ENCODE results near the gene PCDHA11. TPM values are rescaled to one million over a fixed set of nuclear protein-coding genes. Genes with fewer than 3 reads are reported as not detected.

PCDHA11 gene
- total and polyA plus RNA-seq, 2 donors (not counting 3 experiments of a cell fraction or from before 2014, with no cell fraction given) = not detected

DNA sequence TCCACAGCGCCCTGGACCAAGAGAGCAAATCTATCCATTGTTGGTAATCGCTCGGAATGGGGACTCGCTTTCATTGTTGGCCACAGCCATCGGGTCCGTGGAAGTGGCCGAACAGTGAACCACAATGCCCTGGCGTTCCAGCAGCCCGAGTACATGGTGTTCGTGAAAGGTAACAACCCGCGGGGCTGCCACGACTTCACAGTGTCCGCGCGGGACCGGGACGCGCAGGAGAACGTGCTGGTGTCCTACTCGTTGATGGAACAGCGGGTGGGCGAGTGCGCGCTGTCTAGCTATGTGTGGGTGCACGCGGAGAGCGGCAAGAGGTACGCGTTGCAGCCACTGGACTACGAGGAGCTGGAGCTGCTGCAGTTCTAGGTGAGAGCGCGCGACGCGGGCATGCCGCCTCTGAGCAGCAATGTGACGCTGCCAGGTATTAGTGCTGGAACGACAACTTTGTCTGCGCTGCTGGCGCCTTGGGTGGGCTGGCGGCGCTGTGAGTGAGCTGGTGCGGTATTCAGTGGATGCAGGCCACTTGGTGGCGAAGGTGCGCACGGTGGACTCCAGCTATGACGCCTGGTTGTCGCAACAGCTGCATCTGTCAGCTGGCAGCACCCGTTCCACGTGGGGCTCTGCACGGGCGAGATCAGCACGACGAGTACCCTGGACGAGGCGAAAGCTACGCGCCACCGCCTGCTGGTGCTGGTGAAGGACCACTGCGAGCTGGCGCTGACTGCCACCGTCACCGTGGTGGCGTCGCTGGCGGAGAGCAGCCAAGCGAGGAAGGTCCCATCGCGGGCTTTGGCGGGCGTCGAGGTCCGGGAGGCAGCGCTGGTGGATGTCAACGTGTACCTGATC is 6.1 kb upstream of the PCDHA11 start:
- FAIRE-seq = no peak

More for the DNA sequence above, 6.1 kb upstream of the PCDHA11 start:
- DNase-seq (ENCODE audit: low read depth, low spot score) = no peak
- no peaks in the 10 kb centered on the region for H3K27me3 ChIP-seq (ENCODE audit: control insufficient read depth in 2 of 2, insufficient read depth in 2 of 2, low read length in 2 of 2)
- H3K9me3 ChIP-seq (replicated peaks; ENCODE audit: control insufficient read depth, insufficient read depth, low read length) = no peaks in the 10 kb centered on the region
- no peak overlapping the region for H3K4me2 ChIP-seq (ENCODE audit: insufficient read depth, low read length)
- TF ChIP-seq JUN (IDR thresholded peaks at IDR 0.05; ENCODE audit: borderline replicate concordance, insufficient read depth, insufficient read length, low read depth) = no peak
- TF ChIP-seq EZH2 (IDR thresholded peaks at IDR 0.05; ENCODE audit: borderline replicate concordance, low read depth, low read length, severe bottlenecking) = no peak
- TF ChIP-seq, protein P1, sequence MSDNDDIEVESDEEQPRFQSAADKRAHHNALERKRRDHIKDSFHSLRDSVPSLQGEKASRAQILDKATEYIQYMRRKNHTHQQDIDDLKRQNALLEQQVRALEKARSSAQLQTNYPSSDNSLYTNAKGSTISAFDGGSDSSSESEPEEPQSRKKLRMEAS (IDR thresholded peaks at IDR 0.05; ENCODE audit: insufficient read depth, insufficient read length) = no peak
- no peak for TF ChIP-seq MYC (IDR thresholded peaks at IDR 0.05; ENCODE audit: low read depth, low read length)
- no peak for TF ChIP-seq POLR2AphosphoS5 (IDR thresholded peaks at IDR 0.05; ENCODE audit: insufficient read depth, low read depth, low read length)
- TF ChIP-seq GATA2 (IDR thresholded peaks at IDR 0.05; ENCODE audit: insufficient read depth, insufficient read length, low read depth, low read length) = no peak
- TF ChIP-seq FOS (IDR thresholded peaks at IDR 0.05; ENCODE audit: borderline replicate concordance, insufficient read depth, low read length) = no peak
- TF ChIP-seq, protein P2, sequence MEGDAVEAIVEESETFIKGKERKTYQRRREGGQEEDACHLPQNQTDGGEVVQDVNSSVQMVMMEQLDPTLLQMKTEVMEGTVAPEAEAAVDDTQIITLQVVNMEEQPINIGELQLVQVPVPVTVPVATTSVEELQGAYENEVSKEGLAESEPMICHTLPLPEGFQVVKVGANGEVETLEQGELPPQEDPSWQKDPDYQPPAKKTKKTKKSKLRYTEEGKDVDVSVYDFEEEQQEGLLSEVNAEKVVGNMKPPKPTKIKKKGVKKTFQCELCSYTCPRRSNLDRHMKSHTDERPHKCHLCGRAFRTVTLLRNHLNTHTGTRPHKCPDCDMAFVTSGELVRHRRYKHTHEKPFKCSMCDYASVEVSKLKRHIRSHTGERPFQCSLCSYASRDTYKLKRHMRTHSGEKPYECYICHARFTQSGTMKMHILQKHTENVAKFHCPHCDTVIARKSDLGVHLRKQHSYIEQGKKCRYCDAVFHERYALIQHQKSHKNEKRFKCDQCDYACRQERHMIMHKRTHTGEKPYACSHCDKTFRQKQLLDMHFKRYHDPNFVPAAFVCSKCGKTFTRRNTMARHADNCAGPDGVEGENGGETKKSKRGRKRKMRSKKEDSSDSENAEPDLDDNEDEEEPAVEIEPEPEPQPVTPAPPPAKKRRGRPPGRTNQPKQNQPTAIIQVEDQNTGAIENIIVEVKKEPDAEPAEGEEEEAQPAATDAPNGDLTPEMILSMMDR (IDR thresholded peaks at IDR 0.05; ENCODE audit: extremely low read depth in 1 of 2, insufficient read depth in 1 of 2, low read depth in 1 of 2, low read length in 2 of 2) = no peak
- no peak for TF ChIP-seq POLR2A (IDR thresholded peaks at IDR 0.05; ENCODE audit: low read depth, low read length)
- H3K9me1 ChIP-seq (replicated peaks; ENCODE audit: control insufficient read depth, extremely low read depth, insufficient read depth, low read length) = no peaks in the 10 kb centered on the region
- CTCF ChIA-PET = no interaction called here
- POLR2A ChIA-PET = no interaction called here
- no peak overlapping the region for H3K9ac ChIP-seq (replicated peaks; ENCODE audit: extremely low read depth, insufficient read depth, low read length)
- no peaks in the 10 kb centered on the region for H4K20me1 ChIP-seq (replicated peaks; ENCODE audit: control insufficient read depth, extremely low read depth, insufficient read depth, low read length)
- no peak overlapping the region for H3K27ac ChIP-seq (ENCODE audit: insufficient read depth, low read depth, low read length)
- no peak overlapping the region for H3K4me3 ChIP-seq (replicated peaks in 1 of 3; ENCODE audit: insufficient read depth in 1 of 3, low read depth in 1 of 3, low read length in 3 of 3)
- no peaks in the 10 kb centered on the region for H3K4me1 ChIP-seq (ENCODE audit: control insufficient read depth, extremely low read depth, insufficient read depth, low read length)
- no TSS peak for BruUV-seq (replicated peaks)
- no peaks in the 10 kb centered on the region for H3K36me3 ChIP-seq (ENCODE audit: control insufficient read depth in 2 of 2, extremely low read depth in 1 of 2, insufficient read depth in 2 of 2, low read length in 2 of 2)
- no peak overlapping the region for H2AFZ ChIP-seq (ENCODE audit: low read depth, low read length)
- H3K79me2 ChIP-seq (ENCODE audit: control insufficient read depth, insufficient read depth, low read length) = no peaks in the 10 kb centered on the region
- dilution Hi-C loops (cut with MboI; ENCODE audit: extremely low pct_ligation_motif_present, low sequenced_read_pairs) (no loop called here), intact Hi-C loops (cut with micrococcal nuclease) (no loop called here)
